K562 treated with DMSO at 1 percent for 12 hours (cell line): ENCODE results near the gene CFAP74. TPM values are rescaled to one million over a fixed set of nuclear protein-coding genes. Genes with fewer than 3 reads are reported as not detected.

ENCODE experiments used
- total RNA-seq: library from RNA; unstranded; fragments of 300-600 nt; gene quantifications from 2 replicates; pipeline ENCODE4 v1.2.3, GENCODE V29; 2022; ENCODE audit not compliant: insufficient read depth

CFAP74 gene, protein sequence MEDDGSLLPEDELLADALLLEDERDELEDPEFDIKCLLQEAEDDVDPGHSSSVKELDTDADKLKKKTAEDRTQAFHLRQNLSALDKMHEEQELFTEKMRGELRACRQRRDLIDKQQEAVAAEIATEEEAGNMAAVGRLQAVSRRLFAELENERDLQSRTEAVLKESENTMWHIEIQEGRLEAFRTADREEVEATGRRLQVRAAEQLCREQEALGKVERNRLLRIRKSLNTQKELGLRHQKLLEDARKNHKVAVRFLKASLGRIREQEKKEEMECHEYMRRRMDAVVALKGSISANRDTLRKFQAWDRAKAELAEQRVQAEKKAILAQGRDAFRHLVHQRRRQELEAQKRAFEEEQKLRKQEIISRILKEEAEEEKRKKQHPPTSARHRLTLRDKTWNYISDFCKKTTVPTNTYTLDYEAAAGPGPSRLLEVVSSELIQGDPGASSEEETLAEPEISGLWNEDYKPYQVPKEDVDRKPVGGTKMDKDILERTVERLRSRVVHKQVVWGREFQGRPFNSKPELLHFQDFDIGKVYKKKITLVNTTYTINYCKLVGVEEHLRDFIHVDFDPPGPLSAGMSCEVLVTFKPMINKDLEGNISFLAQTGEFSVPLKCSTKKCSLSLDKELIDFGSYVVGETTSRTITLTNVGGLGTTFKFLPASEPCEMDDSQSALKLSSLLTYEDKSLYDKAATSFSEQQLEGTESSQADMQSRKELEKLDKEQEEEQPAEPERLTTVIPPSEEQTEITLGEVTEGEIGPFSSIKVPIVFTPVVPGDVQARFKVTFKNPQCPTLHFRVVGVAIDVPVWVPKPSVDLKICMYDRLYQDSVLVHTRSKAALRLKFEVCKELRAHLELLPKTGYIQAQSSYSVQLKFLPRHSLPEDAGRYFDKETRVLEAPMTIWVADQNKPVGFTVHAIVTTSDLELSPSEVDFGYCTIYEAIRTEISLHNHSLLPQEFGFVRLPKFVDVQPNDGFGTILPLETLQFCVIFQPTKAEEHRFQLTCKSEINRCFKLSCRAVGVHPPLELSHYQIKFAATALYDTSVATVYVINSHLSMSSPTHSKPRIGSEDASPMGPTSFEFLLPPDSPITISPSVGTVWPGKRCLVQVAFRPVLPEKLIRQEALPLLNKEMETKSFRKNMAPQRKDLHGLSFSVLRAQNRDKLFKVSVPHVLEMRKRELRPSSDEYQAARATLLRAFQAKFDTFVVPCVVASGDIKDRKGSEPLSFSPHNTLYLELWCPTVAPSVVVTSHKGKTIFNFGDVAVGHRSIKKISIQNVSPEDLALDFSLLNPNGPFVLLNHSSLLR (N-terminal part only)
- total RNA-seq, result 0.27 TPM in 1 of 2 replicates, not detected in the other

DNA sequence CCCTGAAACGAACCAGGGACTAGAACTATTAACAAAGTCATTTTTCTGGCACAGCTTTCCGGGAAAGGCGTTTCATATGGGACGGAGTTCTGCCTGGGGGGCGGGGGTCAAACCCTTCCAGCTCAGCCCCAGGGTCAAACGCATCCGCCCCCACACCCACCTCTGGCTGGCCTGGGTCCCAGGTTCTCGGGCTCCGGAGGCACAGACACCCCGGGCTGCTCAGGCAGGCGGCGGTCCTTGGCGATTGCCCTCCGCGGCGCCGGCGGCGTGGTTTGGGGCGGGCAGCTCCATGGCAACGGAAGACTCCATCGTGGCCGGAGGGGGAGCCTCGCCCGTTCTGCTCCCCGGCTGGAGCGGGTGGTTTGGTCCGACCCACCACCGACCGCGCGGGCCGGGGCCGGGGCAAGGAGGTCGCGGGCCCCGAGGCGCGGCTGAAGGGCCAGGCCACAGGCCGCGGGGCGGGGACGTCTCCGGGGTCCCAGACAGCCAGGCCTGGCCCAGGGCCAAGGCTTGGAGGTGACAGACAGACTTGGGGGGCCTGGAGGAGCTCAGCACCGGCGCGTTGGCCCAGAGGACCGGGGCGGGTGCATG is at the start of gene CFAP74:
TSS of gene CFAP74 (minus strand) at position 246 of the 591 bp plus-strand sequence. CDS start 12,830 bp downstream, outside the sequence.

DNA sequence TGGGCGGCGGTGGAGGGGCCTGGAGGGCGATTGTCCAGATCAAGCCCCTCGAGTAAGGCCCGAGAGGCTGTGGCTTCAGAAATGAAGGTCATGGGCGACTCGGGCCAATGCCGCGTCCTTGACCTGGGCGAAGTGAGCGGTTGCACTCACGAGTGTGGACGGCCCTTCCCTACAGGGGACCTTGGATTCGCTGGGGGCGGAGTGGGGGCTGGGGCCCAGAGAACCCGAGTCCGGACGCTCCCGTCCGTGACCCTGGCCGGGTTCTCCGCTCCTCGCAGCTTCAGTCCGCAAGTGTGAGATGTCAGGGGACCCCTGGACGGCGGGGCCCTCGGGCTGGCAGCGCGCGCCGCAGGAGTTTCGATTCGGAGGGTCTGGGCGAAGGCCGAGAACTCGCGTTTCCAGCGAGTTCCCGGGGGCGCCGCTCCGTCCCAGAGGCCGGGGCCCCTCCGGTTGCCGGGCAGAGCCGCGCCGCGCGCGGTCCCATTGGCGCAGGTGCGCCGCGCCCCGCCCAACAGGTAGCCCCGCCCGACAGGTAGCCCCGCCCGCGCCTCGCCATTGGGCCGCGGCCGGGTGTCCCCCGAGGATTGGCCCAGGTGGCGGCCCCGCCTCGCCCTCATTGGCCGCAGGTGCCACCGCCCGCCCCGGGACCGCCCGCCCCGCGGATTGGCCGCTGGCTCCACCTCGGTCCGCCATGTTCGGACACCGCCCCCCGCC is 46.3 kb upstream of the CFAP74 start, which contains the start of gene PRKCZ:
TSS of gene PRKCZ (plus strand) at position 694 of the 714 bp plus-strand sequence. CDS start 220 bp downstream, outside the sequence.

DNA sequence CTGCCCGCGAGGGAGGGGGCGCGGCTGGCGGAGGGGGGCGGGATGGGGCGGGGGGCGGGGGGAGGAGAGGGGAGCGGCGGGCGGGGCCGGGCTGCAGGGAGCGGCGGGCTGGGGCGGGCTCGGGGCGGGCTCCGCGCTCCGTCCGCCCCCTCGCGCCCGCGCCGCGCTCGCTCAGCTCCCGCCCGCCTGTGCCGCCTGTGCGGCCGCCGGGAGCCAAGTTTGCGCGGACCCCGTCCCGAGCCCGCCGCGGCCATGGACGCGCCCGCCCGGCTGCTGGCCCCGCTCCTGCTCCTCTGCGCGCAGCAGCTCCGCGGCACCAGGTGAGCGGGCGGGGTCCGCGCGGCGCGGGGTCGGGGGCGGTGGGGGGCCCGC is 15.6 kb upstream of the CFAP74 start, which contains the start of gene GABRD:
TSS of gene GABRD (plus strand) at position 174 of the 372 bp plus-strand sequence. CDS start at position 253, 79 bp downstream.

DNA sequence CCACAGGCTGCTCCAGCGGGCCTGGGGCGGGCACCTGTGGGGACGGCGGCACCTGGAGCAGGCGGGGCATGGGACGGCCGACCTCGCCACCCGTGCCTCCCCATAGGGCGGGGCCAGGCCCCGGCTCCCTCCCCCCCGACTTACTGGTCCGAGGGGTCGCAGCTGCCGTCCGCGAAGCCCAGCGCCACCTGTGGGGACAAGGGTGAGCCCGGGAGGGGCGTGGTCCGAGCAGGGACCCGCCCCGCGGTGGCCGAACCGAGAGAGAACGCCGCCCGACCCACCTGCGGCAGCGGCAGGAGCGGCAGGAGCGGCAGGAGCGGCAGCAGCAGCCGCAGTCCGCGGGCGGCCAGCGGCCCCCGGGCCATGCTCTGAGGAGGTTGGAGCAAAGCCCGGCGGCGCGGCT is 84.7 kb downstream of the CFAP74 start, which contains the start of gene TMEM52:
TSS of gene TMEM52 (minus strand) at position 379 of the 403 bp plus-strand sequence. CDS start at position 365, 14 bp downstream.

DNA sequence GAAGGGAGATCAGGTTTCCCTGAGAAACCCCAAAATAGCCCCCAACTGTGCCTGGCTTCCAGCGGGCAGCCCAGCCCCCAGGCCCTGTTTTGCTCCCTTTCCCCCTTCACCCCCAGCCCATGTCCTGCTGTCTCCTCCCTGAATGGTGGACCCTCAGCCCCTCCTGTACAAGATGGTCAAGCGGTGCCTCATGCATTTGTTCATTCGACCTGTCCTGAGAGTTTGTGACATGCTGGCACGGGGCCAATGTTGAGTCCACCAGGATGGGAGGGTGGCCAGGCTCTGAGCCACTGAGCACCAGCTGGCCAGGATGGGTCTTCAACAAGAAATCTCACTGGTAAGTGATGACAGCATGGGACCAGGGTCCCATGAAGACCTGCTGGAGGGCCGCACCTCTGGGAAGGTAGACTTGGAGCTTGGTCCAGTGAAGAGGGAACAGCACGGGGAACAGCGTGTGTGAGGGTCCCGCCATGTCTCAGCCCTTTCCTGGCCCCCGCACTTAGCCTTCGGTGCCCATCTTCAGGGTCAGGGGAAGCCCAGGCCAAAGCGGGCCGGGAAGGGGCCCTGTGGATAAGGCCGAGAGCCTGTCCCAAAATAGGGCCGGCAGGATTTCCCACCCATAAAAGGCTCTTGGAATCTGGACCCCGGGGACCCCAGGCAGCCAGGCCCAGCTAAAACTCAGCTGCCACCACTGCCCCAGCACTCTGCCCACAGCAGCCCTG is 88.5 kb downstream of the CFAP74 start, which contains the start of gene CALML6:
TSS of gene CALML6 (plus strand) at position 290 of the 722 bp plus-strand sequence. CDS start at position 311, 21 bp downstream.

DNA sequence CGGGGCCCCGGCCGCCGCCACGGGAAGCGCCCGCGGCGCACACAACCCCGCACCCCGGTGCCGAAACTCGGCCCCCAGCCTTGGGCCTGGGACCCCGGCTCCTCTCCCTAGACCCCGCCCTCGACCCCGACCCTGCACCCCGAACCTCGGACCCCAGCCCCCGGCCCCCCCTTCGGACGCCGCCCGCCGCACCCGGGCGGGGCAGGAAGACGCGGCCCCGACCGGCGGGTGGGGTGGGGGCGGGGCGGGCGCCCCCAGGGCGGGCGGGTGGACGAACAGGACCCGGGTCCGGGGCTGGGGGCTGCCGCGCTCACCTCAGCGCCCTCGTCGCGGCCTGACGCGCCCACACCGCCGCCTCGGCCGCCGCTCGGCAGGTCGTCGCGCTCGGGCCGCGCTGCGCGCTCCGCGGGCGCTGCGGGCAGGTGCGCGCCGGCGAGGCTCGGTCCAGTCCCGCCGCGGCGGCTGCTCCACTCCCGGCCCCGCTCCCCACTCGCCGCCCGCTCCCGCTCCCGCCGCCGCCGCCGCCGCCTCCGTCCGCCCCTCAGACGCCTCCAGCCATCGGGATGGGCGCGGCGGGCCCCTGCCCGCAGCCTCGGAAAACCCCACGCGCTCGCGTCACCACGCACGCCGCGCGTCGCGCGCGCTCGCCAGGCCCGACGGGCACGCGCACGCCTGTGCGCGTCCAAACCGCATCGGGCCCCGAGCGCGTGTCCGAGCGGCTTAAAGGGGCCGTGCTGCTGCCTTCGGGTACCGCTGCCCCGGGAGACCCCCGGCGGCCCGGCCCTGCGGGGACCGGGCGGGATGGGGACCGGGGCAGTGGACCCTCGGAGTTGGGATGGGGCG is 112.9 kb downstream of the CFAP74 start, which contains the start of gene GNB1:
TSS of gene GNB1 (minus strand) at position 582 of the 843 bp plus-strand sequence. CDS start 65,634 bp downstream, outside the sequence.

Other genes starting within 250 kb of the CFAP74 start
- 53.1 and 91.0 TPM in 2 replicates for gene NADK, start 225.3 kb downstream of the CFAP74 start, total RNA-seq
- 126 and 240 TPM in 2 replicates for gene GNB1, start 112.7 kb downstream of the CFAP74 start, total RNA-seq
- not detected in 2 replicates for gene CALML6, start 88.5 kb downstream of the CFAP74 start, total RNA-seq
- gene TMEM52, start 84.5 kb downstream of the CFAP74 start, total RNA-seq, result 3.8 and 6.5 TPM in 2 replicates
- gene GABRD, start 15.6 kb upstream of the CFAP74 start, total RNA-seq, result not detected in 2 replicates
- 3.7 and 7.2 TPM in 2 replicates for gene PRKCZ, start 46.6 kb upstream of the CFAP74 start, total RNA-seq
- 190 and 343 TPM in 2 replicates for gene FAAP20, start 191.0 kb upstream of the CFAP74 start, total RNA-seq
- gene SKI, start 224.5 kb upstream of the CFAP74 start, total RNA-seq, result 9.8 and 37.8 TPM in 2 replicates